ENCODE data around the gene SBF2. TPM values are rescaled to one million over a fixed set of nuclear protein-coding genes. Genes with fewer than 3 reads are reported as not detected.

Gene SBF2
- total RNA-seq, 4 donors from 2014 or later, result 75.0 to 104 (median 86.9) TPM

DNA sequence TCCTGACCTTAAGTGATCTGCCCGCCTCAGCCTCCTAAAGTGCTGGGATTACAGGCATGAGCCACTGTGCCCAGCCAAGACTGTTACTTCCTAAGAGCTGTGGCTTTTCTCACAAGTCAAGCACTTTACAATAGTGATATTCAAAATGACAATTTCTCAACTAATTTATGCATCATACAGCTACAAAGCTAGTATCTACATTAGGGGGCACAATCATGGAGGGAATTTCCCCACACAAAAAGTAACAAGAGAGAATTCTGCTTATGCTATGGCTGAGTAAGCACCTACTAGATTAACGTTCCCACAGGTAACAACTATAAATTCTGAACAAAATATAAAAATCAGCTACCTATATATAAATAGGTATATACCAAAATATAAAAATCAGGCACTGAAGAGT, 72.7 kb downstream of the SBF2 start:
- no peak for DNase-seq (ENCODE audit: low spot score in 2 of 2)
- no peak for TF ChIP-seq POLR2A (IDR thresholded peaks at IDR 0.05)
- no peak for TF ChIP-seq CTCF (IDR thresholded peaks at IDR 0.05)
- TF ChIP-seq EP300 (IDR thresholded peaks at IDR 0.05), result no peak
- peaks cover 0 to 16% (median 0%) of the 10 kb centered on the region in 4 donors for H3K4me1 ChIP-seq
- no peaks in the 10 kb centered on the region for H3K27me3 ChIP-seq
- H3K4me3 ChIP-seq, result no peak overlapping the region
- WGBS, 2 donors, result 87 to 95% methylated on average over 2 of the region's 2 CpGs
- peaks cover 0 to 9% (median 0%) of the 10 kb centered on the region in 3 donors for H3K36me3 ChIP-seq
- H3K9me3 ChIP-seq, result no peaks in the 10 kb centered on the region
- H3K27ac ChIP-seq, result no peak overlapping the region

DNA sequence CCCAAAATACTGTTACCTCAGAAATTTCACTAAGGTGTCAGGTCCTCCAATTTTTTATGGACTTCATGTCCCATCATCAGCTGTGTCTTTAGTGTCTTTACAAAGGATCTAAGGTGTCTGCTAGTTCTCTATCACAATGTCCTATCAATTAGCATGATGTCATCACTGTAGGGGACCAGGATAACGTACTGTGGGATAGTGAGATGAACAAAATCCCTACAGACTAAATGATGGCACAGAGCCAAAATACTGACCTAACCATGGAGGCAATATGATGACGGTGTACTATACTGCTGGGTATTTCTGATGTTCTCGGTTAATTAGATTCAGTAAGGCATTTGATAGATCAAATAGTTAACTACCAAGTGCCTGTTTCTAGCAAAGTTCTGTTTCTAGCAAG, 82.5 kb downstream of the SBF2 start:
- WGBS, 2 donors, result 68 to 72% methylated on average over 3 of the region's 3 CpGs
- peaks cover 0 to 9% (median 0%) of the 10 kb centered on the region in 4 donors for H3K4me1 ChIP-seq
- H3K36me3 ChIP-seq, result no peaks in the 10 kb centered on the region
- TF ChIP-seq CTCF (IDR thresholded peaks at IDR 0.05) (no peak), EP300 (IDR thresholded peaks at IDR 0.05) (no peak), POLR2A (IDR thresholded peaks at IDR 0.05) (no peak)
- no peaks in the 10 kb centered on the region for H3K27me3 ChIP-seq
- no peak for DNase-seq (ENCODE audit: low spot score in 2 of 2)
- no peak overlapping the region for H3K27ac ChIP-seq
- no peaks in the 10 kb centered on the region for H3K9me3 ChIP-seq
- H3K4me3 ChIP-seq, result no peak overlapping the region

DNA sequence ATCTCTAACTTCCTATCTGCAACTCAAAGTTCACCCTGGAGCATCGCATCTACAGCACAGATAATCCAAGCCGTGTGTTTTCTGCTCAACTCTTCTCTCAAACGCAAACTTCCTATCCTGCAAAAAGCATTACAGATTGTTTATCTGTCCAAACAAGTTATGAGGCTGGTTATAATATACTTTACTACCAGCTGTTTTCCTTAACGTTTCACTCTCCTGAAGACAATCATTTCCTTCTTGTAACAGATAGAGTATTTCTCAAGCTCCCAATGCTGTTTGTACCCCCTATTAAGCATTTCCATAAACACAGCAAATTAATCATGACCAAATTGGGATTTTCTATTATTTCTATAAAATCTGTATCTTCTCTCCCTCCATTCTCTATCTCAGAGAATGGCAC, 84.7 kb downstream of the SBF2 start:
- no peaks in the 10 kb centered on the region for H3K36me3 ChIP-seq
- no peak for TF ChIP-seq CTCF (IDR thresholded peaks at IDR 0.05)
- no peak for TF ChIP-seq POLR2A (IDR thresholded peaks at IDR 0.05)
- TF ChIP-seq EP300 (IDR thresholded peaks at IDR 0.05), result no peak
- H3K27ac ChIP-seq, result no peak overlapping the region
- WGBS, 2 donors, result 82 to 90% methylated on average over 4 of the region's 4 CpGs
- peaks cover 0 to 7% (median 0%) of the 10 kb centered on the region in 4 donors for H3K9me3 ChIP-seq
- no peaks in the 10 kb centered on the region for H3K27me3 ChIP-seq
- peaks cover 0 to 9% (median 0%) of the 10 kb centered on the region in 4 donors for H3K4me1 ChIP-seq
- no peak overlapping the region for H3K4me3 ChIP-seq
- no peak for DNase-seq (ENCODE audit: low spot score in 2 of 2)

DNA sequence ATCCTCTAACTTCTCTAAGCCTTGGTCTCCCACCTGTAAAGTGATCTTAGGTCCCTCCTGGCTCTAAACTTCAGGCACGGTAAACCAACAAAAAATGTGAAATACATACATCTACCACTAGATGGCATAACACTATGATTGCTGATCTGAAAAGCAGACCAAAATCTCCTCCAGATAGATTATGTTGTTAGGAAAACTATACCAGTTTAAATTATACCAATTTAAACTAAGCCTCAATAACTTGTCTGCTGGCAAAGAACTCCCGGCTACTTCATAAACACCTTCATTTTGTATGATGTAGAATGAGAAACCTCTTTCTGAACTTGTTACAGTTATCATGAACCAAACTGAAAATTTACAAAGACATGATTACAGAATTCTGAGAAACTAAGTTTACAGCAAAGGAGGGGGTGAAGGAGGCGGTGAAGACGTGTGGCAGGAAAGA, 85.9 kb downstream of the SBF2 start:
- H3K27me3 ChIP-seq, result no peaks in the 10 kb centered on the region
- no peak overlapping the region for H3K27ac ChIP-seq
- peaks cover 0 to 9% (median 0%) of the 10 kb centered on the region in 4 donors for H3K4me1 ChIP-seq
- H3K9me3 ChIP-seq, result peaks cover 0 to 19% (median 6%) of the 10 kb centered on the region in 4 donors
- TF ChIP-seq CTCF (IDR thresholded peaks at IDR 0.05), result peak; percentile 50 to 77 (median 65)
- no peak for TF ChIP-seq EP300 (IDR thresholded peaks at IDR 0.05)
- no peak for TF ChIP-seq POLR2A (IDR thresholded peaks at IDR 0.05)
- H3K36me3 ChIP-seq, result no peaks in the 10 kb centered on the region
- 26 to 28% methylated on average over 4 of the region's 4 CpGs for WGBS, 2 donors
- DNase-seq (ENCODE audit: low spot score in 2 of 2), result no peak
- no peak overlapping the region for H3K4me3 ChIP-seq

GRCh38 chr11:10205928-10206327, 88.1 kb downstream of the SBF2 start:
- peaks cover 0 to 26% (median 6%) of the 10 kb centered on the region in 4 donors for H3K9me3 ChIP-seq
- H3K4me1 ChIP-seq, result peaks cover 0 to 25% (median 0%) of the 10 kb centered on the region in 4 donors
- 36 to 75% methylated on average over 1 of the region's 1 CpG for WGBS, 2 donors
- H3K27ac ChIP-seq, result no peak overlapping the region
- no peak for DNase-seq (ENCODE audit: low spot score in 2 of 2)
- TF ChIP-seq POLR2A (IDR thresholded peaks at IDR 0.05), result no peak
- no peak for TF ChIP-seq EP300 (IDR thresholded peaks at IDR 0.05)
- TF ChIP-seq CTCF (IDR thresholded peaks at IDR 0.05), result no peak
- no peaks in the 10 kb centered on the region for H3K36me3 ChIP-seq
- no peak overlapping the region for H3K4me3 ChIP-seq
- no peaks in the 10 kb centered on the region for H3K27me3 ChIP-seq

Data from tibial nerve (tissue), 4 donors.